ENCODE results near the gene ANKRD12.

GRCh38 chr18:9182852-9183399 lies 46.3 kb downstream of the ANKRD12 start:
- no peak for TF ChIP-seq CTCF (IDR thresholded peaks at IDR 0.05)
- TF ChIP-seq TCF7L2 (IDR thresholded peaks at IDR 0.05; ENCODE audit: low read depth, low read length): no peak
- no peak for TF ChIP-seq POLR2AphosphoS5 (IDR thresholded peaks at IDR 0.05; ENCODE audit: low read depth, low read length)
